Peyer's patch (tissue), 4 donors: ENCODE measurements around the gene WARS2. TPM values are rescaled to one million over a fixed set of nuclear protein-coding genes. Genes with fewer than 3 reads are reported as not detected.

Source experiments
- DNase-seq, 3 donors: peaks; one replicate each; pipeline ENCODE4 v3.0.0-alpha.2; 2017 to 2019
- H3K27ac ChIP-seq, 4 donors: fragments of 200-600 bp; sonication (generic); one replicate each; pipeline ENCODE4 v1.5.1; 2016 to 2019
- H3K27me3 ChIP-seq, 2 donors: fragments of 200-600 bp; sonication (generic); one replicate each; pipeline ENCODE4 v1.5.1; 2019
- H3K36me3 ChIP-seq, 3 donors: fragments of 200-600 bp; sonication (generic); one replicate each; pipeline ENCODE4 v1.5.1; 2016 to 2019
- H3K4me1 ChIP-seq, 4 donors: fragments of 200-600 bp; sonication (generic); one replicate each; pipeline ENCODE4 v1.5.1; 2016 to 2019
- H3K4me3 ChIP-seq, 4 donors: fragments of 200-600 bp; sonication (generic); 1 replicate in 3 of 4; 2 replicates in 1 of 4; pipeline ENCODE4 v1.5.1; 2016 to 2019; ENCODE audit warnings: mild to moderate bottlenecking in 1 of 4
- H3K9me3 ChIP-seq, 4 donors: fragments of 200-600 bp; sonication (generic); one replicate each; pipeline ENCODE4 v1.5.1; 2016 to 2019; ENCODE audit warnings: mild to moderate bottlenecking in 1 of 4
- CTCF ChIP-seq, 6 experiments: fragments of 450-650 bp in 4 of 6; fragments of 200-600 bp in 2 of 6; sonication (generic) in 1 of 6; IDR thresholded peaks; one replicate each; pipeline ENCODE4 v1.5.1; 2017 to 2019; ENCODE audit warnings: antibody characterized with exemption in 6 of 6, mild to moderate bottlenecking in 3 of 6, moderate library complexity in 1 of 6
- POLR2A ChIP-seq, 2 donors: fragments of 450-650 bp; IDR thresholded peaks; one replicate each; pipeline ENCODE4 v1.5.1; 2017; ENCODE audit warnings: antibody characterized with exemption in 2 of 2, mild to moderate bottlenecking in 2 of 2, moderate library complexity in 2 of 2
- total RNA-seq, 4 donors: library from RNA; depleted of rRNA; stranded (reverse); fragments of >200 nt; gene quantifications; one replicate each; pipeline ENCODE4 v1.1.0, GENCODE V29; 2016

The WARS2 gene
- total RNA-seq, 4 donors from 2014 or later: 7.5 to 20.6 (median 10.6) TPM

GRCh38 chr1:119006406-119007279 lies 133.8 kb downstream of the WARS2 start:
- peaks cover 0 to 27% (median 5%) of the 10 kb centered on the region in 4 donors for H3K4me1 ChIP-seq
- H3K27me3 ChIP-seq: peaks cover 0 to 41% of the 10 kb centered on the region in 2 donors
- peaks cover 0 to 5% (median 0%) of the 10 kb centered on the region in 4 donors for H3K9me3 ChIP-seq
- TF ChIP-seq POLR2A (IDR thresholded peaks at IDR 0.05) (no peak), CTCF (IDR thresholded peaks at IDR 0.05) (no peak)
- no peak overlapping the region for H3K27ac ChIP-seq
- no peaks in the 10 kb centered on the region for H3K36me3 ChIP-seq
- no peak for DNase-seq
- no peak overlapping the region for H3K4me3 ChIP-seq

GRCh38 chr1:119005724-119006405 lies 134.6 kb downstream of the WARS2 start:
- Histone ChIP-seq H3K9me3 (peaks cover 0 to 5% (median 0%) of the 10 kb centered on the region in 4 donors), H3K4me3 (no peak overlapping the region), H3K36me3 (no peaks in the 10 kb centered on the region), H3K4me1 (peaks cover 0 to 35% (median 7%) of the 10 kb centered on the region in 4 donors), H3K27me3 (peaks cover 0 to 48% of the 10 kb centered on the region in 2 donors), H3K27ac (no peak overlapping the region)
- no peak for TF ChIP-seq POLR2A (IDR thresholded peaks at IDR 0.05)
- TF ChIP-seq CTCF (IDR thresholded peaks at IDR 0.05): no peak
- DNase-seq: no peak

GRCh38 chr1:119004781-119005180 lies 135.7 kb downstream of the WARS2 start:
- H3K9me3 ChIP-seq: peaks cover 0 to 5% (median 0%) of the 10 kb centered on the region in 4 donors
- no peaks in the 10 kb centered on the region for H3K36me3 ChIP-seq
- DNase-seq: no peak
- TF ChIP-seq POLR2A (IDR thresholded peaks at IDR 0.05) (no peak), CTCF (IDR thresholded peaks at IDR 0.05) (no peak)
- H3K27ac ChIP-seq: no peak overlapping the region
- H3K4me1 ChIP-seq: peaks cover 0 to 43% (median 7%) of the 10 kb centered on the region in 4 donors
- H3K27me3 ChIP-seq: peaks cover 0 to 57% of the 10 kb centered on the region in 2 donors
- no peak overlapping the region for H3K4me3 ChIP-seq

- Histone ChIP-seq H3K9me3 (peaks cover 0 to 5% (median 0%) of the 10 kb centered on the region in 4 donors), H3K4me3 (no peak overlapping the region), H3K27ac (no peak overlapping the region), H3K27me3 (peaks cover 0 to 64% of the 10 kb centered on the region in 2 donors), H3K36me3 (no peaks in the 10 kb centered on the region), H3K4me1 (peaks cover 0 to 43% (median 7%) of the 10 kb centered on the region in 4 donors)
- no peak for DNase-seq
- TF ChIP-seq CTCF (IDR thresholded peaks at IDR 0.05) (no peak), POLR2A (IDR thresholded peaks at IDR 0.05) (no peak)
Observed at GRCh38 chr1:119004129-119004527, 136.3 kb downstream of the WARS2 start.

GRCh38 chr1:119003413-119004128 lies 136.9 kb downstream of the WARS2 start:
- H3K27ac ChIP-seq: no peak overlapping the region
- no peak for TF ChIP-seq POLR2A (IDR thresholded peaks at IDR 0.05)
- no peak for TF ChIP-seq CTCF (IDR thresholded peaks at IDR 0.05)
- H3K4me1 ChIP-seq: peaks cover 0 to 43% (median 7%) of the 10 kb centered on the region in 4 donors
- H3K27me3 ChIP-seq: peaks cover 0 to 69% of the 10 kb centered on the region in 2 donors
- H3K9me3 ChIP-seq: peaks cover 0 to 5% (median 0%) of the 10 kb centered on the region in 4 donors
- H3K36me3 ChIP-seq: no peaks in the 10 kb centered on the region
- no peak for DNase-seq
- no peak overlapping the region for H3K4me3 ChIP-seq
